Activated CD4-positive, alpha-beta T cell treated with anti-CD3 and anti-CD28 coated beads, Interleukin-10, Interleukin-2, amounts not matched to agents 100 ng/mL and 50 ng/mL, durations not matched to agents 16 hours and 8 hours (primary cell): ENCODE measurements around the gene ZNF534.
A peak's percentile ranks its signal among the peaks of the same experiment; 100 is the strongest.
"Not testable (repeated sequence)": the region's sequence is repeated elsewhere in the genome, so short reads cannot be mapped to it uniquely, and the experiment has no call there.

Source experiments
- DNase-seq: peaks from one replicate; pipeline ENCODE4 v3.0.0-alpha.2; 2020

ZNF534 gene

DNA sequence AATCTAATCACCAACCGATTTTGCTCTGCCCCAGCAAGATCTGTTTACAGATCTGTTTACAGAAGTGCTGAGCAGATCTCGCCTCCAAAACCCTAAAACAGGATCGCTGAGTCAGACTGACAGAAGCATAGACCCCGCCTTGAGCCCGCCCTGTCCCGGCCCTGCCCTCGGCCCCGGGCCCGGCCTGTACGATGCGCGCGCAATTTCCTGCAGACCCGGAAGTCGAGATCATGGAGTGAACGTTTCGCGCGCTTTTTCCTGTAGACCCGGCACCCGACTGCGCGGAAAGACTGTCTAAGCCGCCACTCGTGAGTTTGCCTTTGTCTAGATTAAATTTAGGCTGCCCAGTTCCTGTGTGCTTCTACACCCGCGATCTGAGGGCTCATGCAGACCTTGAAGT, at the start of gene ZNF534:
TSS of gene ZNF534 (plus strand) at position 212 of the 400 bp plus-strand sequence. CDS start 2,327 bp downstream, outside the sequence.
- DNase-seq: no peak

DNA sequence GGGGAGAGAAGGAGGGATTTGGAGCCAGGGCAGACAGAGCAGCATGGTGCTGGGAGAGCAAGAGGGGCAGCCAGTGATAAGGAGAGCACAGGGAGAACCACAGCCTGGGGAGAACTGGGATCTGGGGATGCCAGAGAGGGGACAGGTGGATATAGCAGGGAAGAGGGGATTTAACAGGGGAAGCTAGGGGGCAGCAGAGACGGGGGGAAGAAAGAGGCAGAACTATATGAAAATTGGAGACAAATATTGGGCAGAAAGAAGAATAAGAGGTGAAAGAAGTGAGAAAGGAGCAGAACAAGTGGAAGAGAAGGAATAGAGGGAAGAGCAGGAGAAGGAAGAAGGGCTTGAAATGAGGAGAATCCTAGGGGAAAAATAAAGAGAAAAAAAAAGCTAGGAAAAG, 37.8 kb upstream of the ZNF534 start:
- DNase-seq: no peak

DNA sequence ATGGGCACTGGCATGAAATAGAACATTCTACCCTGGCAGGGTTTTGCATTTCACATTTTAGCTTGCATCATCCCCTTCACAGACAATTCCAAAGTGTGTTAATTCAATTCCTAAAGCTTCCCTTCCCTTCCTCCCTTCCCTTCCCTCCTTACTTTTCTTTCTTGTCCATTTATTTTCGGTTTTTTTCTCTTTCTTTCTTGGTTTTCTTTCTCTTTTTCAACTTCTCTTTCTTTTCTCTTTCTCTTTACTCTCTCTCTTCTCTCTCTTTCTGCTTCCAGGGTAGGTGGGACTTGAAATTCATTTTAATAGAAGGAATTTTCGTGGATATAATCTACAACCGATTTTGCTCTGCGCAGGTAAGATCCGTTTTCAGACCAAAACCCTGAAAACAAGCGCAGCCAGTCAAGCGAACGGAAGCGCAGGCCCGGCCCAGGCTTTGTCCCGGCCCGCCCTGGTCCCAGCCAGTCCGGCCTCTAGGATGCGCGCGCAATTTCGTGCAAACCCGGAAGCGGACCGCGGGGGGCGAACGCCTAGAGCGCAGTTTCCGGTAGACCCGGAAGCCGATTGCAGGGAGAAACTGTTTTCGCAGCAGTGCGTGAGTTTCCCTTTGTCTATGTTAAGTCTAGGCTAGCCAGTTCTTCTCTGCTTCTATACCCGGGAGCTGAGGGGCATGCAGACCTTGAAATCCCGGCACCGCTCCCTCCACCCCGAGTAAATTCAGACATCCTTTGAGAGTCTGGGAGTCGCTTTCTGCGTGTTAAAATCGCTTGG, 31.5 kb upstream of the ZNF534 start, which contains the start of gene ZNF528:
TSS of gene ZNF528 (plus strand) at position 540 of the 771 bp plus-strand sequence. CDS start 4,165 bp downstream, outside the sequence.
- peak; percentile 88 for DNase-seq

DNA sequence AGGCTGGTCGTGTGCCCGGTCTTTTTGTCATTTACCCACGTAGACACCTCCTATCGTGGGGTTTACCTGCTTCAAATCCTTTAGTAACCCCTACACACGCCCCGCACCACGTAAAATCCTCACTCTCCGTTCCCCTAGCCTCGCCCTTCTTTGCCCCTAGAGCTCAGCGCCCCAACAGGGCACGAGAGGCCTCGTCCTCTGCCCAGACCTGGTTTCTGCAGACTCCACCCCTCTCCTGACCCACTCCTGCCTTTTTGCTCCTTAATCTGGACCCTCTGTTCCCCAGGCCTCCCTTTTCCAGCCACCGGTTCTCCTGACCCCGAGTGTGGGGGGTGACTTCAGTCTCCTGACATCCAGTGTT, 30.9 kb upstream of the ZNF534 start:
- no peak for DNase-seq

DNA sequence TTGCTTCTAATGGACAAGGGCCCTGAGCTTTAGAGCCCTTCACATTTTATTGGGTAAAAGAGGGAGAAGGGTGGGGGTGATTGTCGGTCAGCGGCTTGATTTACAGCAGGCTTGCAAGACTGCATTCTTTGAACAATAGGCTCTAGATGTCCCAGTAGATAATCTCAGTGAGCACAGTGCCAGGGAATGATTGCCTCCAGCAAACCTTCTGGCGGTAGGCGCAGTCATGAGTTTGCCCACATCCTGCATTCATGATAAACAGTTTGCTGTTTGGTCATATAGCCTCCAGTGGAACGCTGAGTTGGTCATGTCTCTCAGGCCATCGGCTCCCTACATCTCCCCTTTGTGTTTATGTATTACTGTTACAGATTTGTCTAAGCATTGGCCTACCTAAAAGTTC, 18.7 kb upstream of the ZNF534 start:
- DNase-seq: no peak

DNA sequence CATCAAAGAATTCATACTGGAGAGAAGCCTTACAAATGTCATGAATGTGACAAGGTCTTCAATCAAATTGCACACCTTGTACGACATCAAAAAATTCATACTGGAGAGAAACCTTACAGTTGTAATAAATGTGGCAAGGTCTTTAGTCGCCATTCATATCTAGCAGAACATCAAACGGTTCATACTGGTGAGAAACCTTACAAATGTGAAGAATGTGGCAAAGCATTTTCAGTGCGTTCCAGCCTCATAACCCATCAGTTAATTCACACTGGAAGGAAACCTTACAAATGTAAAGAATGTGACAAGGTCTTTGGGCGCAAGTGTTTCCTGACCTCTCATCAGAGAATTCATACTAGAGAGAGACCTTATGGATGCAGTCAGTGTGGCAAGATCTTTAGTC, 13.2 kb upstream of the ZNF534 start:
- no peak for DNase-seq

DNA sequence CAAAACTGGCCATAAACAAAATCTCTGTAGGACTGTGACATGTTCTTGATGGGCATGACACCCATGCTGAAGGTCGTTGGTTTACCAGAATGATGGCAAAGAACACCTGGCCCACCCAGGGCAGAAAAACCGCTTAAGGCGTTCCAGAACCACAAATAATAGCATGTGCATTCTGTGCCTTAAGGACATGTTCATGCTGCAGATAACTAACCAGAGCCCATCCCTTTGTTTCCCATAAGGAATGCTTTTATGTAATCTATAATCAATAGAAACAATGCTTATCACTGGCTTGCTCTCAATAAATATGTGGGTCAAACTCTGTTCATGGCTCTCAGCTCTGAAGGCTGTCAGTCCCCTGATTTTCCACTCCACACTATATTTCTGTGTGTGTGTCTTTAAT, 13.2 kb downstream of the ZNF534 start:
- DNase-seq: no peak

DNA sequence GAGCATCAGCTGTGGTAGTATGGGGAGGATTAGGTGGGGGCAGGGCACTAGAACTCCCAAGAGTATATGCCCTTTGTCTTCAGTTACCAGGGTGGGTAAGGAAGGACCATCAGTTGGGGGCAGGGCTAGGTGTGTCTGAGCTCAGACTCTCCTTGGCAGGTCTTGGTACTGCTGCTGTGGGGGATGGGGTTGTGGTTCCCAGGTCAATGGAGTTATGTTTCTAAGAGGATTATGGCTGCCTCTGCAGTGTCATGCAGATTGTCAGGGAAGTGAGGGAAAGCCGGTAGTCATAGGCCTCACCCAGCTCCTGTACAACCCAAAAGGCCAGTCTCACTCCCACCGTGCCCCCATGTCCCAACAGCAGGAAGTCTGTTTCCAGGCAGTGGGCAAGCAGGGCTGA, 15.6 kb downstream of the ZNF534 start:
- DNase-seq: no peak

DNA sequence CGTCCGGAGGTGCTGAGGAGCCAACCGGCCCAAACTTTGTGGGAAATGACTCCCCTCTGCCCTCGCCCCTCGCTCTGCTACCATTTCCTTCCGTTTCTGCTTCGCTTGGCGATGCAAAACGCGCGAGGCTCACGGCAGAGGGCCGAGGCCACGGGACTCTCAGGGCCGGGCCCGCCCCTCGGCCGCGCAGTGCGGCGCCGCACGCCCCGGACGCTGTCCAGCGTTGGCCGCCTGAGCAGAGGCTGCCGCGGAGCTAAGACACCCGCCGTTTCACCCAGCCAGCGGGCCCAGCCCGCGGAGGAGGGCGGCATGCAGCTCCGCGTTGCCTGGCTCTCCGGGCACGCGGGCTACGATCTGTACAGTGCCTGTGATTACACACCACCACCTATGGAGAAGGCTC, 22.3 kb downstream of the ZNF534 start:
- no peak for DNase-seq

DNA sequence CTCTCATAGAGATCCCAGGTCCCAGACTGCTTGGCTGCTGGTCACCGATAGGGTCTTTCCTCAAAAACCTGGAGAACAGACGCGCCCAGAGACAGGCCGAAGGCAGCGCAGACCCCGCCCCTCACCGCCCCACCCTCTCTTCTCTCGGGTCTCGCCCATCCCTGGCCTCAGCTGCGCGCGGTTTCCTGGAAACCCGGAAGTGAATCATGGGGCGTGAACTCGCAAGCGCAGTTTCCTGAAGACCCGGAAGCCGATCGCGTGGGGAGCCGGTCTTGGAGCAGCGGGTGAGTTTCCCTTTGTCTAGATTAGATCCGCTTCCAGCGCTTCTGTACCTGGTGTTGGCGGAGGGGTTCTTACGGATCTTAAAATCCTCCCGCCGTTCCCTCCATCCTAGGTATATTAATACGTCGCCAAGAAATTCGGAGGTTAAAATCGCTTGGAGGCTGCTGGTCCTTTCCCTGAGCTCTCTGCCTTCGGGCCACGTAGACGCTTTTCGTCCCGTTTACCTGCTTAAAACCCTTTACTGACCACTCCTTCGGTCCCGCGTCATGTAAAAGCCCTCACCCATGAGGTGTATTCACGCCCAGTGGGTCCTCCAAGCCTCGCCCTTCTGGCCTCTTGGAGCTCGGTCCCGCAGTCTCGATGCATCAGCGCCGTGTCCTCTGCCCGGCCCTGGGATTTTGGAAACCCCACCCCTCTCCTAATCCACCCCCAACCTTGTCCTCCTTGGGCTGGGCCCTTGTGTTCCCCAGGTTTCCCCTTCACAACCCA, 24.6 kb downstream of the ZNF534 start, which contains the start of gene ZNF578:
TSS of gene ZNF578 (plus strand) at position 230 of the 771 bp plus-strand sequence. CDS start 48,293 bp downstream, outside the sequence.
- peak; percentile 57 for DNase-seq

DNA sequence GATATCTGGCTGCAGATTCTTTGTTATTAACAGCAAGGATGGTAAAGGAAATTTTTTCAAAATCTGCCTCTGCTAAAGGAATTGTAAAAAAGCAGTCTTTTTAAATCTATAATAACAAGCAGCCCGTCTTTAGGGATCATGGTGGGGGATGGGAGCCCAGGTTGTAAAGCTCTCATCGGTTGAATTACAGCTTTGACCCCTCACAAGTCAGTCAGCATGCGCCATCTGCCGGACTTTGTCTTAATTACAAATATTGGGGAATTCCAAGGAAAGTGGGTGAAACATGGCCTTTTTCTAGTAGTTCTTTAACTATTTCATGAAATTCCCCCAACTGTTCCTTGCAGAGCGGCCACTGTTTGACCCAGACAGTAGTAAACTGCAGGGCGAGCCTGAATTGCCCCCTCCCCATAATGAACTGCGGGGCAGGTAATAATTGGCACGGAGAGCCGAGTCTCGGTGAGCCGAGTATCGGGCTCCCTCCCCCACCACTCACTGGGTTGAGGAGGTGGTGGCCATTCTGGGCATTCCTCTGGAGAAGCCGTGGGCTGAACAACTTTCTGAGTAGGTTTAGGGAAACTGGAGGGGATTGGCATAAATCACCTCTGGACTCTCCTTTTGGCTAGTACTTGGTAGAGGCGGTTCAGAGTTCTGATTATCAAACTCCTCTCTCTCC, 36.0 kb downstream of the ZNF534 start:
- DNase-seq: no peak

DNA sequence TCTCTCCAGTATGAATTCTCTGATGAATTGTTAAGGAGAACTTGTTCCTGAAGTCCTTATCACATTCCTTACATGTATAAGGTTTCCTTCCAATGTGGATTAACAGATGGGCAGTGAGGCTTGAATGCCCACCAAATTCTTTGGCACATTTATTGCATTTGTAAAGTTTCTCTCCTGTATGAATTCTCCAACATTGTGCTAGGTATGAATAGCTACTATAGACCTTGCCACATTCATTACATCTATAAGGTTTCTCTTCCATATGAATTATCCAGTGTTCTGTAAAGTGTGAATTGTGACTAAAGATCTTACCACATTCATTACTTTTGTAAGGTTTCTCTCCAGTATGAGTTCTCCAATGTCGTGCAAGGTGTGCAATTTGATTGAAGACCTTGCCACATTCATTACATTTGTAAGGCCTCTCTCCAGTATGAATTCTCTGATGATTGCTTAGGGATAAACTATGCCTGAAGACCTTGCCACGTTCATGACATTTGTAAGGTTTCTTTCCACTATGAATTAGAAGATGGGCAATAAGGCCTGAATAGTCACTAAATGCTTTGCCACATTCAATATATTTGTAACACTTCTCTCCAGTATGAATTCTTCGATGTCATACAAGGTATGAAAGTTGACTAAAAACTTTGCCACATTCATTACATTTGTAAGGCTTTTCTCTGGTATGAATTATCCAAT, 44.9 kb downstream of the ZNF534 start:
- DNase-seq: no peak

DNA sequence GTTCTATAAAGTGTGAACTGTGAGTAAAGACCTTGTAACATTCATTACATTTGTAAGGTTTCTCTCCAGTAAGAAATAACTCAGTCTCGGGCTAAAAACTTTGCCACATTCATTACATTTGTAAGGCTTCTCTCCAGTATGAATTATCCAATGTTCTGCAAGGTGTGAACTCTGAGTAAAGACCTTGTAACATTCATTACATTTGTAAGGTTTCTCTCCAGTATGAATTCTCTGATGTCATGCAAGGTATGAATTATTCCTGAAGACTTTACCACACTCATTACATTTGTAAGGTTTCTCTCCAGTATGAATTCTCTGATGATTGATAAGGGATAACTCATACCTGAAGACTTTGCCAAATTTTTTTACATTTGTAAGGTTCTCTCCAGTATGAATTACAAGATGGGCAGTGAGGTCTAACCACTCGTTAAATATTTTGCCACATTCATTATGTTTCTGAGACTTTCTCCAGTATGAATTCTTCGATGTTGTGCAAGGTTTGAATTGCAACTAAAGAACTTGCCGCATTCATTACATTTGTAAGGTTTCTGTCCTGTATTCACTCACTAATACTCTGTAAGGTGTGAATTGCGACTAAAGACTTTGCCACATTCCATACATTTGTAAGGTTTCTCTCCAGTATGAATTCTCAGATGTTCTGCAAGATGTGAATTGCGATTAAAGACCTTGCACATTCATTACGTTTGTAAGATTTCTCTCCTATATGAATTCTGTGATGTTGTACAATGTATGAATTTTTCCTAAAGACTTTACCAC, 45.6 kb downstream of the ZNF534 start:
- no peak for DNase-seq

DNA sequence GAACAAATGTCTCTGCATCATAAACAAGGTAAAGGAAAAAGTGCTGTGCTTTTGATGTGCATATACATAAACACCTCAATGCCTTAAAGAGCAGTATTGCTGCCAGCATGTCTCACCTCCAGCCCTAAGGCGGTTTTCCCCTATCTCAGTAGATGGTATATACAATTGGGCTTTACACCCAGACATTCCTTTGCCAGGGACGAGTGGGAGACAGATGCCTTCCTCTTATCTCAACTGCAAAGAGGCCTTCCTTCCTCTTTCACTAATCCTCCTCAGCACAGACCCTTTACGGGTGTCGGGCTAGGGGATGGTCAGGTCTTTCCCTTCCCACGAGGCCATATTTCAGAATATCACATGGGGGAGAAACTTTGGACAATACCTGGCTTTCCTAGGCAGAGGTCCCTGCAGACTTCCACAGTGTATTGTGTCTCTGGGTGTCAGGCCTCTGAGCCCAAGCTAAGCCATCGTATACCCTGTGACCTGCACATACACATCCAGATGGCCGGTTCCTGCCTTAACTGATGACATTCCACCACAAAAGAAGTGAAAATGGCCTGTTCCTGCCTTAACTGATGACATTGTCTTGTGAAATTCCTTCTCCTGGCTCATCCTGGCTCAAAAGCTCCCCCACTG, 55.3 kb downstream of the ZNF534 start:
- DNase-seq: not testable (repeated sequence)

DNA sequence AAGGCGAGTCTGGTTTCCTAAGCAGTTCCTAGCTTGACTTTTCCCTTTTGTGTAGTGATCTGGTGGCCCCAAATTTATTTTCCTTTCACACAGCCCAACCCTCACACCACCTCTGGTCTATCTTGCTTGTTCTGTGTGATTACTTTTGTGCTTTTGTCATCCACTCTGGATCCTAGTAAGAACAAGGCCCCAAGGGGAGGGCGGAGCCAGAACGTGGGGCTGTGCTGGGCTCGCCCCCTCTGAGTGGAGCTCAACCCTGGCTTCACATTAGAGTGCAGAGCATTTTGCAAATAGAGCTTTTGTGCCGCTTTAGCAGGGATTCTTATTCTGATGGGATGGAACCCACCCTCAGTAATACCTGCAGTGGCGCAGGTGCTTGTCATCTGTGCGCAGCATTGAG, 56.1 kb downstream of the ZNF534 start:
- DNase-seq: not testable (repeated sequence)

DNA sequence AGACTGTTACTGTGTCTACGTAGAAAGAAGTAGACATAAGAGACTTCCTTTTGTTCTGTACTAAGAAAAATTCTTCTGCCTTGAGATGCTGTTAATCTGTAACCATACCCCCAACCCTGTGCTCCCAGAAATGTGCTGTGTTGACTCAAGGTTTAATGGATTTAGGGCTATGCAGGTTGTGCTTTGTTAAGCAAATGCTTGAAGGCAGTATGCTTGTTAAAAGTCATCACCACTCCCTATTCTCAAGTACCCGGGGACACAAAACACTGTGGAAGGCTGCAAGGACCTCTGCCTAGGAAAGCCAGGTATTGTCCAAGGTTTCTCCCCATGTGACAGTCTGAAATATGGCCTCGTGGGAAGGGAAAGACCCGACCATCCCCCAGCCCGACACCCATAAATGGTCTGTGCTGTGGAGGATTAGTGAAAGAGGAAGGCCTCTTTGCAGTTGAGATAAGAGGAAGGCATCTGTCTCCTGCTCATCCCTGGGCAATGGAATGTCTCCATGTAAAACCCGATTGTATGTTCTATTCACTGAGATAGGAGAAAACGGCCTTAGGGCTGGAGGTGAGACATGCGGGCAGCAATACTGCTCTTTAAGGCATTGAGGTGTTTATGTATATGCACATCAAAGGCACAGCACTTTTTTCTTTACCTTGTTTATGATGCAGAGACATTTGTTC, 56.8 kb downstream of the ZNF534 start:
- not testable (repeated sequence) for DNase-seq

DNA sequence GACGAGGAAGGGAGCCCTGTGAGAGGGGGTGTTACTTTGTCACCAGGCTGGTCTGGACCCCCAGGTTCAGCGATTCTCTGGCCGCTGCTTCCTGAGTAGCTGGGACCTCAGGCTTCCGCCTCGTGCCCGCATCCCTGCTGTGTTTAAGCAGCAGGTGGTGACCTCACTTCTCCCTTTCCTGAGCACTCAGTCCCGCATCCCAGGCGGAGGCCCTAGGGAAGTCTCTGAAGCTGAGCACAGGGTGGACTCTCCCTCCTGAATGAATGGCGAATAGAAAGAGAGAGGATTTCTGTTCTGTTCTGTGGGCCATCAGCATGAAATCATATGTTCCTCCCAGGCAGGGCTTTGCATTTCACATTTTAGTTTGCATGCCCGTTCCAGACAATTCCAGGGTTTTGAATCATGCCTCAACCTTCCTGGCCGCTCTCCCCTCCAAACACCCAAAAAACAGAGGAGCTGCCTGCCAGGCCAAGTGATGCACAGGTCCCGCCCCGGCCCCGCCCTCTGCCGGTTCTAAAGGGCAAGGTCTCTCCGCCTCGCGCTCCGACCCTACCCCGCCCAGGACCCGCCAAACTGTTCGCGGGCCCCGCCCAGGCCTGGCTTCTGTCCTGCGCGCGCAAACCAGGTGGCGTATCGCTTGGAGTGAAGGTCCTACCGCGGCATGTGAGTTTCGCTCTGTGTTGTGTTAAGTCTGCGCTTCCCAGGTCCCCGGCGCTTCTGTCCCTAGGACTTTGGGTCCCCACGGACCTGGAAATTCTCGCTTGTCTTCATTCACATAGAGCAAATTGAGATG, 63.4 kb downstream of the ZNF534 start:
- no peak for DNase-seq

DNA sequence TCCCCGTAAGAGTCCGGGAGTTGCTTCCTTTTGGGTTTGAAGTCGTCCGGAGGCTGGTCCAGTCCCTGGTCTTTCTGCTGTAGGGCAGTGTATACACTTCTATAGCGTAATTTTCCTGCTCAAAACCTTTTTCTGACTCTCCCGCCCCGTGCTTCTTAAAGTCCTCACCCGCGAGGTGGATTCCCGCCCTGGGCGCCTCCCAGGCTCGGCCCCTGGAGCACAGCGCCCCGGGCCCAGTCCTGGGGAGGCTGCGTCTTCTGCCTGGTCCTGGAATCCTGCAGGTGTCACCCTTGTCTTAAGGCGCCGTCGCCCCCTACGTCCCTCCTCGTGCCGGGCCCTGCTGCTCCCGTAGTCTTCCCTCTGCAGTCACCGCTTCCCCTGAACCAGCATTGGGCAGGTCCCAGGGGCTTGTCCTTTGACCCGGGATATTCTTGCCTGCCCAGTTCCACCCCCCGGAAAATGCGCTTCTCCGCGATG, 64.1 kb downstream of the ZNF534 start:
- no peak for DNase-seq

DNA sequence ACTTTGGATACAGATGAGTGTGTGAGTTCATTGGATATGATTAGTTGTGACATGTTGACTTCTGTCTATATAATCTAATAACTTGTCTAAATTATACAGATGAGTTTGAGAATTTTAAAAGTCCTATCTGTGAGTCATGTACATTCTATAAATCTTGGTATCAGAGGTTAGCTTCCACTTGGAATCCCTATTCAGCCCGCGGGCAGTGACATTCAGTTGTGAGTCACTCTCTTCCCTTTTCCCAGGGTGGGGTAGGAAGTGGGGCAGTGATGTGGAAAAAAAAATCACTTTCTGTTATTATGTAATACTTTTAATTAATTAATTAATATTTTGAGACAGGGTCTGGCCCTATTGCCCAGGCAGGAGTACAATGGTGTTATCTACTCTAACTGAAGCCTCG, 65.6 kb downstream of the ZNF534 start:
- no peak for DNase-seq

DNA sequence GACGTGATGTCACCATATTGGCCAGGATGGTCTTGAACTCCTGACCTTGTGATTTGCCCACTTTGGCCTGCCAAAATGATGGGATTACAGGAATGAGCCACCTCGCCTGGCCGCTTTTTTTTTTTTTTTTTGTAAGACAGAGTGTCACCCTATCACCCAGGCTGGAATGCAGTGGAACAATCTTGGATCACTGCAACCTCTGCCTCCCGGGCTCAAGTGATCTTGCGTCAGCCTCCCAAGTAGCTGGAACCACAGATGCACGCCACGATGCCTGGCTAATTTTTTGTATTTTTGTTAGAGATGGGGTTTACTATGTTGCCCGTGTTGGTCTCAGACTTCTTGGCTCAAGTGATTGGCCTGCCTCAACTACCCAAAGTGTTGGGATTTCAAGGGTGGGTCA, 69.6 kb downstream of the ZNF534 start:
- no peak for DNase-seq
